H9 (cell line): Measurements from ENCODE around the gene SEMA3D. TPM values are rescaled to one million over a fixed set of nuclear protein-coding genes. Genes with fewer than 3 reads are reported as not detected.

Experiments used
- DNase-seq: peaks from one replicate; pipeline ENCODE4 v3.0.0-alpha.2; 2017
- H2AFZ ChIP-seq: one replicate; pipeline ENCODE4 v1.6.1; 2013; ENCODE audit warnings: mild to moderate bottlenecking, low read length, control low read depth, moderate library complexity
- H2AK5ac ChIP-seq: 2 replicates; pipeline ENCODE4 v1.6.1; 2013; ENCODE audit warnings: low read length, control low read depth, mixed read lengths; ENCODE audit not compliant: insufficient read length
- H2BK120ac ChIP-seq: one replicate; pipeline ENCODE4 v1.6.1; 2013; ENCODE audit warnings: low read depth, mild to moderate bottlenecking, low read length, control low read depth, inconsistent platforms; ENCODE audit not compliant: poor library complexity, severe bottlenecking
- H2BK12ac ChIP-seq: 2 replicates; pipeline ENCODE4 v1.6.1; 2013; ENCODE audit warnings: low read length, control low read depth, mixed read lengths, low read depth; ENCODE audit not compliant: insufficient read length
- H2BK15ac ChIP-seq: 2 replicates; pipeline ENCODE4 v1.6.1; 2013; ENCODE audit warnings: low read depth, low read length, control low read depth
- H2BK20ac ChIP-seq: one replicate; pipeline ENCODE4 v1.6.1; 2013; ENCODE audit warnings: low read depth, mild to moderate bottlenecking, low read length, control low read depth, inconsistent platforms; ENCODE audit not compliant: poor library complexity, severe bottlenecking
- H2BK5ac ChIP-seq: 2 replicates; pipeline ENCODE4 v1.6.1; 2013; ENCODE audit warnings: low read length, control low read depth, mixed read lengths; ENCODE audit not compliant: insufficient read length
- H3K14ac ChIP-seq: 2 replicates; pipeline ENCODE4 v1.6.1; 2013; ENCODE audit warnings: low read length, control low read depth; ENCODE audit not compliant: insufficient read depth
- H3K18ac ChIP-seq: 2 replicates; pipeline ENCODE4 v1.6.1; 2013; ENCODE audit warnings: low read depth, mild to moderate bottlenecking, mixed read lengths, low read length, control low read depth; ENCODE audit not compliant: insufficient read length
- H3K23ac ChIP-seq: 2 replicates; pipeline ENCODE4 v1.6.1; 2013; ENCODE audit warnings: low read length, control low read depth, mixed read lengths, low read depth; ENCODE audit not compliant: insufficient read length
- H3K23me2 ChIP-seq: 2 replicates; pipeline ENCODE4 v1.6.1; 2013; ENCODE audit warnings: low read depth, mild to moderate bottlenecking, mixed read lengths, low read length, control low read depth; ENCODE audit not compliant: insufficient read length, poor library complexity, severe bottlenecking
- H3K27ac ChIP-seq: 2 replicates; pipeline ENCODE4 v1.5.1; 2013; ENCODE audit warnings: low read length, control low read depth, mixed read lengths, low read depth; ENCODE audit not compliant: insufficient read length
- H3K27me3 ChIP-seq: 2 replicates; pipeline ENCODE4 v1.6.1; 2013; ENCODE audit warnings: low read length, control low read depth, inconsistent platforms; ENCODE audit not compliant: insufficient read depth
- H3K4ac ChIP-seq: 2 replicates; pipeline ENCODE4 v1.6.1; 2013; ENCODE audit warnings: low read depth, mild to moderate bottlenecking, control low read depth, inconsistent platforms, low read length, moderate library complexity
- H3K4me1 ChIP-seq: 2 replicates; pipeline ENCODE4 v1.6.1; 2013; ENCODE audit warnings: low read length, control low read depth, inconsistent platforms; ENCODE audit not compliant: insufficient read depth
- H3K4me2 ChIP-seq: 2 replicates; pipeline ENCODE4 v1.6.1; 2013; ENCODE audit warnings: low read length, control low read depth, mixed read lengths; ENCODE audit not compliant: insufficient read length, insufficient read depth
- H3K56ac ChIP-seq: 2 replicates; pipeline ENCODE4 v1.6.1; 2013; ENCODE audit warnings: low read depth, mild to moderate bottlenecking, mixed read lengths, low read length, control low read depth; ENCODE audit not compliant: insufficient read length
- H3K79me1 ChIP-seq: 2 replicates; pipeline ENCODE4 v1.6.1; 2013; ENCODE audit warnings: low read depth, mild to moderate bottlenecking, moderate library complexity, low read length, control low read depth, inconsistent platforms; ENCODE audit not compliant: insufficient read depth, poor library complexity, severe bottlenecking
- H3K79me2 ChIP-seq: 2 replicates; pipeline ENCODE4 v1.6.1; 2013; ENCODE audit warnings: low read length, control low read depth, inconsistent platforms; ENCODE audit not compliant: insufficient read depth
- H3K9ac ChIP-seq: 2 replicates; pipeline ENCODE4 v1.6.1; 2013; ENCODE audit warnings: low read length, control low read depth, mixed read lengths; ENCODE audit not compliant: insufficient read length; ENCODE audit errors: extremely low read depth
- H3K9me3 ChIP-seq: one replicate; pipeline ENCODE4 v1.6.1; 2013; ENCODE audit warnings: low read depth, low read length, inconsistent platforms; ENCODE audit not compliant: control insufficient read depth
- H3T11ph ChIP-seq: one replicate; pipeline ENCODE4 v1.6.1; 2013; ENCODE audit warnings: mild to moderate bottlenecking, low read length, control low read depth, inconsistent platforms
- H4K20me1 ChIP-seq: one replicate; pipeline ENCODE4 v1.6.1; 2013; ENCODE audit not compliant: control insufficient read depth, insufficient read length, insufficient read depth
- H4K5ac ChIP-seq: 2 replicates; pipeline ENCODE4 v1.6.1; 2013; ENCODE audit warnings: low read depth, mild to moderate bottlenecking, mixed read lengths, low read length, control low read depth; ENCODE audit not compliant: insufficient read length
- H4K8ac ChIP-seq: replicated peaks from 2 replicates; pipeline ENCODE4 v1.6.1; 2013; ENCODE audit warnings: low read length, control low read depth, mixed read lengths, low read depth; ENCODE audit not compliant: insufficient read length
- H4K91ac ChIP-seq: 2 replicates; pipeline ENCODE4 v1.6.1; 2013; ENCODE audit warnings: low read depth, mild to moderate bottlenecking, moderate library complexity, mixed read lengths, low read length, control low read depth; ENCODE audit not compliant: insufficient read length
- H3K27ac Mint-ChIP-seq, 3 experiments: 2 replicates in 2 of 3; 3 replicates in 1 of 3; pipeline ENCODE4 v1.8.0; 2020 to 2021; ENCODE audit warnings: mixed read lengths in 3 of 3, mild to moderate bottlenecking in 1 of 3, moderate library complexity in 1 of 3
- H3K27me3 Mint-ChIP-seq: 2 replicates; pipeline ENCODE4 v1.8.0; 2021; ENCODE audit warnings: low read depth, mild to moderate bottlenecking, moderate library complexity, mixed read lengths
- H3K36me3 Mint-ChIP-seq, 3 experiments: 2 replicates in 2 of 3; 3 replicates in 1 of 3; pipeline ENCODE4 v1.8.0; 2020 to 2021; ENCODE audit warnings: low read depth in 3 of 3, mixed read lengths in 3 of 3; ENCODE audit not compliant: insufficient read depth in 1 of 3
- H3K4me1 Mint-ChIP-seq, 2 experiments: 2 replicates each; pipeline ENCODE4 v1.8.0; 2020; ENCODE audit warnings: mixed read lengths in 2 of 2
- H3K4me3 Mint-ChIP-seq, 2 experiments: 2 replicates in 1 of 2; 3 replicates in 1 of 2; pipeline ENCODE4 v1.8.0; 2020 to 2021; ENCODE audit warnings: mild to moderate bottlenecking in 2 of 2, mixed read lengths in 2 of 2, moderate library complexity in 1 of 2
- H3K9me3 Mint-ChIP-seq, 2 experiments: 2 replicates in 1 of 2; 3 replicates in 1 of 2; pipeline ENCODE4 v1.8.0; 2020; ENCODE audit warnings: mild to moderate bottlenecking in 2 of 2, mixed read lengths in 2 of 2, moderate library complexity in 1 of 2
- CTCF ChIP-seq: fragments of 200-600 bp; sonication (generic); conservative IDR thresholded peaks from 3 replicates; pipeline ENCODE4 v1.8.0; 2021; ENCODE audit warnings: antibody characterized with exemption, mild to moderate bottlenecking
- WGBS: extraction: QIAGEN DNeasy Blood & Tissue Kit; methylation state at CpG from one replicate; pipeline ENCODE4 v1.1.7; 2013; ENCODE audit warnings: missing lambda C conversion rate, low lambda C conversion rate, mixed read lengths; ENCODE audit not compliant: insufficient read length; ENCODE audit errors: extremely low coverage; 5-methylcytosine and 5-hydroxymethylcytosine counted together
- total RNA-seq: library from RNA; stranded (reverse); gene quantifications from 2 replicates; pipeline ENCODE4 v1.2.1, GENCODE V29; 2021

Gene SEMA3D
- total RNA-seq, 1 experiment from 2014 or later = 5.4 TPM

DNA sequence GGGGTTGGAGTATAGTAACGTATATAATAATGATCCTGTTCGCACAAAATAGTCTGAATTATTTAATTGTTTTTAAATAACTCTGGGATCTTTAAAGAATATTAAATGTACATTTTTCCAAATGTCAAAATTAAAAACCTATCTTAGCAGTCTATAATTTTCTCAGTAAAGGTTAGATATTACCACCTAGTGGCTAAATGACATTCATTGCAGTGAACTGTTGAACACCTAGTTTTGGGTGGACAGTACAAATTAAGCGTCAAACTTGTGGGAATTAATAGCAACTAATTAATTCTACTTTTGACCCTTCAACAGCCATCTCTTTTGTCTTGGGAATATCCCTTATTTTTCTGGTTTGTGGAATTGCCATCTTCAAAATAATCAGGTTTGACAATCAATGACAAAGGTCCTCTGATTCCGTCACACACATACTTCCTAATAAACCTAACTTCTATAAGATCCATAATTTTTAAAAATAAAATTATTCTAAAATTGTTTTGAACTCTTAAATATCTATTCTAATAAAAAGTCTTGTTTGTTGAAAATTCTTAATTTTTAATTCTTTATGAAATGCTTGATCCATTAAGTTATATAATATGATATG is 165.7 kb downstream of the SEMA3D start:
- H3K9me3 ChIP-seq = no peaks in the 10 kb centered on the region
- no peak overlapping the region for H2BK15ac ChIP-seq
- H3K27me3 ChIP-seq = no peaks in the 10 kb centered on the region
- no peak overlapping the region for H2AFZ ChIP-seq
- H4K8ac ChIP-seq = no peak overlapping the region
- no peaks in the 10 kb centered on the region for H3K23me2 ChIP-seq
- no peak overlapping the region for H4K91ac ChIP-seq
- H3K18ac ChIP-seq = no peak overlapping the region
- no peak overlapping the region for H3K14ac ChIP-seq
- no peak for DNase-seq
- Mint-ChIP-seq H3K27ac (no peak overlapping the region), H3K4me1 (peaks cover 20 to 22% of the 10 kb centered on the region in 2 experiments), H3K27me3 (no peaks in the 10 kb centered on the region), H3K9me3 (no peaks in the 10 kb centered on the region), H3K4me3 (no peak overlapping the region), H3K36me3 (no peaks in the 10 kb centered on the region)
- no peak overlapping the region for H2BK120ac ChIP-seq
- H2AK5ac ChIP-seq = no peak overlapping the region
- peaks cover 2% of the 10 kb centered on the region; the same call in 1 of the 2 replicates for H3K4me1 ChIP-seq
- no peak overlapping the region for H3K27ac ChIP-seq
- no peak overlapping the region for H3K4me2 ChIP-seq
- H3K56ac ChIP-seq = no peak overlapping the region
- H4K20me1 ChIP-seq = no peaks in the 10 kb centered on the region
- WGBS = 100% methylated on average over 1 of the region's 4 CpGs
- no peak overlapping the region for H2BK20ac ChIP-seq
- H4K5ac ChIP-seq = no peak overlapping the region
- TF ChIP-seq CTCF = peak; percentile 63
- no peaks in the 10 kb centered on the region for H3K79me1 ChIP-seq
- H3K79me2 ChIP-seq = no peaks in the 10 kb centered on the region
- H3K9ac ChIP-seq = no peak overlapping the region
- no peak overlapping the region for H3T11ph ChIP-seq
- H2BK5ac ChIP-seq = no peak overlapping the region
- no peak overlapping the region for H3K4ac ChIP-seq
- H2BK12ac ChIP-seq = no peak overlapping the region
- H3K23ac ChIP-seq = no peak overlapping the region
